CD4-positive, alpha-beta T cell (primary cell): ENCODE measurements around the gene CDRT4. TPM values are rescaled to one million over a fixed set of nuclear protein-coding genes. Genes with fewer than 3 reads are reported as not detected.

ENCODE experiments used
- ATAC-seq: fragments of 200-7000 bp; cut with Tn5 transposase; one replicate; pipeline ENCODE4 v1.10.0; 2022; ENCODE audit warnings: mild to moderate bottlenecking; ENCODE audit not compliant: poor library complexity
- CTCF ChIA-PET: fragments of 350-600 bp; sonication (Branson Sonifier 250); formaldehyde crosslinking; loops from one replicate; lab custom pipeline; 2021; ENCODE audit warnings: antibody characterized with exemption, inconsistent platforms; lab: Charles Lee
- POLR2A ChIA-PET: fragments of 350-600 bp; sonication (Branson Sonifier 250); formaldehyde crosslinking; loops from one replicate; lab custom pipeline; 2021; ENCODE audit warnings: antibody characterized with exemption, inconsistent platforms; lab: Charles Lee
- DNase-seq, 14 experiments: peaks; one replicate each; pipeline ENCODE4 v3.0.0-alpha.2; 2013 to 2020; ENCODE audit warnings: mixed read lengths in 2 of 14
- H3K27ac ChIP-seq, 2 donors: one replicate each; pipeline versions ENCODE4 v1.5.1 to v1.7.0; 2013; ENCODE audit warnings: low read length in 2 of 2, low read depth in 1 of 2, mild to moderate bottlenecking in 1 of 2
- H3K27me3 ChIP-seq, 2 experiments: 1 replicate in 1 of 2; 2 replicates in 1 of 2; pipeline versions ENCODE4 v1.6.1 to v1.7.0; 2013; ENCODE audit warnings: low read length in 2 of 2, control low read depth in 1 of 2, mild to moderate bottlenecking in 1 of 2, moderate library complexity in 1 of 2; ENCODE audit not compliant: insufficient read depth in 2 of 2, control insufficient read depth in 1 of 2
- H3K36me3 ChIP-seq: one replicate; pipeline ENCODE4 v1.6.1; 2013; ENCODE audit warnings: low read length, control low read depth; ENCODE audit not compliant: insufficient read depth
- H3K4me1 ChIP-seq: one replicate; pipeline ENCODE4 v1.6.1; 2013; ENCODE audit warnings: low read length, control low read depth; ENCODE audit not compliant: insufficient read depth
- H3K4me3 ChIP-seq: one replicate; pipeline ENCODE4 v1.5.1; 2013; ENCODE audit warnings: mild to moderate bottlenecking, low read length, moderate library complexity
- H3K9me3 ChIP-seq, 2 experiments: 1 replicate in 1 of 2; 2 replicates in 1 of 2; pipeline versions ENCODE4 v1.6.1 to v1.7.0; 2013; ENCODE audit warnings: low read length in 2 of 2, mild to moderate bottlenecking in 2 of 2, control low read depth in 1 of 2, moderate library complexity in 1 of 2; ENCODE audit not compliant: control insufficient read depth in 1 of 2, insufficient read depth in 1 of 2
- H3K27ac Mint-ChIP-seq: one replicate; pipeline ENCODE4 v1.8.0; 2020; ENCODE audit warnings: mixed read lengths
- H3K27me3 Mint-ChIP-seq: one replicate; pipeline ENCODE4 v1.8.0; 2021; ENCODE audit warnings: mixed read lengths
- H3K36me3 Mint-ChIP-seq: one replicate; pipeline ENCODE4 v1.8.0; 2021; ENCODE audit warnings: low read depth, mixed read lengths
- H3K4me1 Mint-ChIP-seq: one replicate; pipeline ENCODE4 v1.8.0; 2021; ENCODE audit warnings: low read depth, mixed read lengths
- H3K4me3 Mint-ChIP-seq: one replicate; pipeline ENCODE4 v1.8.0; 2020; ENCODE audit warnings: mild to moderate bottlenecking, mixed read lengths
- H3K9me3 Mint-ChIP-seq: one replicate; pipeline ENCODE4 v1.8.0; 2020; ENCODE audit warnings: mixed read lengths
- intact Hi-C, 2 experiments: fragments of 100-400 bp; cut with DNase I in 1 of 2; cut with micrococcal nuclease in 1 of 2; formaldehyde crosslinking; loops; one replicate each; pipeline versions ENCODE4 v1.15.1 to v1.9.0; 2023 to 2025; cut with DNase I, micrococcal nuclease
- total RNA-seq, 174 experiments: library from RNA in 2 of 174; stranded (reverse) in 2 of 174; gene quantifications; one replicate each; pipeline ENCODE4 v1.2.3 and lab custom pipeline; 2021 to 2026
- TF ChIP-seq, protein P1 (sequence below): fragments of 200-600 bp; IDR thresholded peaks from one replicate; pipeline ENCODE4 v1.8.0; 2022; ENCODE audit warnings: antibody characterized with exemption, mild to moderate bottlenecking

Gene CDRT4
- total RNA-seq, 2 experiments from 2014 or later = 0.89 to 3.3 TPM

DNA sequence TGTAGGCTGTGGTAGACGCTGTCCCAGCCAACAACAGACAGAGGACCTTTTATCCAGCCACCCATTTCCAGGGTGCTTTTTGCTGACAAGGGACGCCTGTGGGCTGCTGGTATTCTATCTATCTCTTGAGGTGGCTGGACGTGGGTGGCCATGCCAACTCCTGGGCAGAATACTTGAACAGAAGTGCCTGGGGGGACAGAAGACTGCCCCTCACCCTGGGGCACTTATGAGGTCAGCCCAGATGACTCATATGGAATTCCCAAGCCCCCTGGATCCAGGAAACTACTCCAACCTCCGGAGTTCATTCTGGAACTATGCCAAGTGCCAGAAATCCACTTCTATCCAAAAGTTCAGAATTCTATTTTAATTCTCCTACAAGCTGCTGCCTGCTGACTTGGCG, 61.3 kb downstream of the CDRT4 start:
- H3K27me3 ChIP-seq = peaks cover 0 to 2% of the 10 kb centered on the region in 2 experiments
- H3K4me1 ChIP-seq = no peaks in the 10 kb centered on the region
- no peak overlapping the region for H3K27ac Mint-ChIP-seq
- TF ChIP-seq, protein P1, sequence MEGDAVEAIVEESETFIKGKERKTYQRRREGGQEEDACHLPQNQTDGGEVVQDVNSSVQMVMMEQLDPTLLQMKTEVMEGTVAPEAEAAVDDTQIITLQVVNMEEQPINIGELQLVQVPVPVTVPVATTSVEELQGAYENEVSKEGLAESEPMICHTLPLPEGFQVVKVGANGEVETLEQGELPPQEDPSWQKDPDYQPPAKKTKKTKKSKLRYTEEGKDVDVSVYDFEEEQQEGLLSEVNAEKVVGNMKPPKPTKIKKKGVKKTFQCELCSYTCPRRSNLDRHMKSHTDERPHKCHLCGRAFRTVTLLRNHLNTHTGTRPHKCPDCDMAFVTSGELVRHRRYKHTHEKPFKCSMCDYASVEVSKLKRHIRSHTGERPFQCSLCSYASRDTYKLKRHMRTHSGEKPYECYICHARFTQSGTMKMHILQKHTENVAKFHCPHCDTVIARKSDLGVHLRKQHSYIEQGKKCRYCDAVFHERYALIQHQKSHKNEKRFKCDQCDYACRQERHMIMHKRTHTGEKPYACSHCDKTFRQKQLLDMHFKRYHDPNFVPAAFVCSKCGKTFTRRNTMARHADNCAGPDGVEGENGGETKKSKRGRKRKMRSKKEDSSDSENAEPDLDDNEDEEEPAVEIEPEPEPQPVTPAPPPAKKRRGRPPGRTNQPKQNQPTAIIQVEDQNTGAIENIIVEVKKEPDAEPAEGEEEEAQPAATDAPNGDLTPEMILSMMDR = no peak
- no peaks in the 10 kb centered on the region for H3K36me3 Mint-ChIP-seq
- H3K4me1 Mint-ChIP-seq = no peaks in the 10 kb centered on the region
- no peaks in the 10 kb centered on the region for H3K9me3 ChIP-seq
- ATAC-seq (no peak), DNase-seq (no peak)
- intact Hi-C loops = no loop called here
- CTCF ChIA-PET = no interaction called here
- H3K27ac ChIP-seq = no peak overlapping the region
- POLR2A ChIA-PET = no interaction called here
- H3K36me3 ChIP-seq = no peaks in the 10 kb centered on the region
- no peak overlapping the region for H3K4me3 ChIP-seq
- peaks cover 15% of the 10 kb centered on the region for H3K27me3 Mint-ChIP-seq
- no peaks in the 10 kb centered on the region for H3K9me3 Mint-ChIP-seq
- no peak overlapping the region for H3K4me3 Mint-ChIP-seq

GRCh38 chr17:15405058-15405415, 62.4 kb downstream of the CDRT4 start:
- H3K4me3 ChIP-seq = no peak overlapping the region
- ChIA-PET CTCF (no interaction called here), POLR2A (no interaction called here)
- H3K27ac ChIP-seq = no peak overlapping the region
- no peaks in the 10 kb centered on the region for H3K36me3 Mint-ChIP-seq
- peaks cover 0 to 2% of the 10 kb centered on the region in 2 experiments for H3K27me3 ChIP-seq
- TF ChIP-seq, protein P1 = no peak
- H3K27ac Mint-ChIP-seq = no peak overlapping the region
- H3K4me1 Mint-ChIP-seq = no peaks in the 10 kb centered on the region
- H3K36me3 ChIP-seq = no peaks in the 10 kb centered on the region
- H3K4me3 Mint-ChIP-seq = no peak overlapping the region
- no peak for ATAC-seq
- no peaks in the 10 kb centered on the region for H3K9me3 Mint-ChIP-seq
- H3K4me1 ChIP-seq = no peaks in the 10 kb centered on the region
- intact Hi-C loops = no loop called here
- DNase-seq = no peak
- H3K9me3 ChIP-seq = no peaks in the 10 kb centered on the region
- peaks cover 18% of the 10 kb centered on the region for H3K27me3 Mint-ChIP-seq

GRCh38 chr17:15404106-15405057, 63.0 kb downstream of the CDRT4 start:
- ATAC-seq (no peak), DNase-seq (no peak)
- intact Hi-C loops = no loop called here
- Mint-ChIP-seq H3K9me3 (no peaks in the 10 kb centered on the region), H3K27ac (no peak overlapping the region), H3K4me1 (no peaks in the 10 kb centered on the region), H3K4me3 (no peak overlapping the region), H3K27me3 (peaks cover 19% of the 10 kb centered on the region), H3K36me3 (no peaks in the 10 kb centered on the region)
- no peak overlapping the region for H3K27ac ChIP-seq
- no peaks in the 10 kb centered on the region for H3K4me1 ChIP-seq
- no peak overlapping the region for H3K4me3 ChIP-seq
- POLR2A ChIA-PET = no interaction called here
- peaks cover 0 to 2% of the 10 kb centered on the region in 2 experiments for H3K27me3 ChIP-seq
- H3K36me3 ChIP-seq = no peaks in the 10 kb centered on the region
- CTCF ChIA-PET = no interaction called here
- TF ChIP-seq, protein P1 = no peak
- no peaks in the 10 kb centered on the region for H3K9me3 ChIP-seq
